MM.1S (cell line): ENCODE measurements around the gene IFNA8.

Source experiments
- DNase-seq: peaks from one replicate; pipeline ENCODE4 v3.0.0-alpha.2; 2015
- H2AFZ ChIP-seq: fragments of 300-600 bp; sonication (generic); 2 replicates; pipeline ENCODE4 v1.6.0; 2016; ENCODE audit warnings: antibody characterized with exemption, low read length
- H3F3A ChIP-seq: fragments of 300-600 bp; sonication (generic); 2 replicates; pipeline ENCODE4 v1.6.1; 2016; ENCODE audit warnings: mild to moderate bottlenecking, antibody characterized with exemption, low read length, moderate library complexity, mixed read lengths; ENCODE audit not compliant: insufficient read depth
- H3K27ac ChIP-seq: fragments of 300-600 bp; sonication (generic); 2 replicates; pipeline ENCODE4 v1.5.1; 2016; ENCODE audit warnings: mild to moderate bottlenecking, low read length
- H3K27me3 ChIP-seq: fragments of 300-600 bp; sonication (generic); replicated peaks from 2 replicates; pipeline ENCODE4 v1.6.0; 2016; ENCODE audit warnings: low read length; ENCODE audit not compliant: insufficient read depth
- H3K36me3 ChIP-seq: fragments of 300-600 bp; sonication (generic); replicated peaks from 2 replicates; pipeline ENCODE4 v1.6.1; 2016; ENCODE audit warnings: mild to moderate bottlenecking, low read length, mixed read lengths; ENCODE audit not compliant: insufficient read depth
- H3K4me1 ChIP-seq: fragments of 300-600 bp; sonication (generic); 2 replicates; pipeline ENCODE4 v1.6.1; 2016; ENCODE audit warnings: low read length, mixed read lengths
- H3K4me2 ChIP-seq: fragments of 300-600 bp; sonication (generic); 2 replicates; pipeline ENCODE4 v1.6.0; 2016; ENCODE audit warnings: low read depth, low read length
- H3K4me3 ChIP-seq: fragments of 300-600 bp; sonication (generic); 2 replicates; pipeline ENCODE4 v1.5.1; 2016; ENCODE audit warnings: low read length, mixed read lengths
- H3K79me2 ChIP-seq: fragments of 300-600 bp; sonication (generic); 2 replicates; pipeline ENCODE4 v1.6.1; 2016; ENCODE audit warnings: mixed run types, low read length, mixed read lengths
- H3K9ac ChIP-seq: fragments of 300-600 bp; sonication (generic); 2 replicates; pipeline ENCODE4 v1.6.1; 2016; ENCODE audit warnings: low read length, mixed read lengths
- H3K9me2 ChIP-seq: fragments of 300-600 bp; sonication (generic); replicated peaks from 2 replicates; pipeline ENCODE4 v1.6.1; 2016; ENCODE audit warnings: mild to moderate bottlenecking, low read length, mixed read lengths; ENCODE audit not compliant: insufficient read depth
- H3K9me3 ChIP-seq: fragments of 300-600 bp; sonication (generic); replicated peaks from 2 replicates; pipeline ENCODE4 v1.6.1; 2016; ENCODE audit warnings: mild to moderate bottlenecking, low read length, mixed read lengths; ENCODE audit not compliant: insufficient read depth
- H4K20me1 ChIP-seq: fragments of 300-600 bp; sonication (generic); 2 replicates; pipeline ENCODE4 v1.6.1; 2016; ENCODE audit warnings: mild to moderate bottlenecking, low read length, moderate library complexity, mixed read lengths; ENCODE audit not compliant: insufficient read depth
- EZH2 ChIP-seq: fragments of 300-600 bp; sonication (generic); optimal IDR thresholded peaks from 2 replicates; pipeline ENCODE3; 2017; ENCODE audit warnings: low read depth, mild to moderate bottlenecking, antibody characterized with exemption, low read length, mixed read lengths
- EZH2phosphoT487 ChIP-seq: fragments of 300-600 bp; sonication (generic); IDR thresholded peaks from 2 replicates; pipeline ENCODE4 v1.6.1; 2018; ENCODE audit warnings: antibody characterized with exemption, low read length
- TF ChIP-seq, protein P1 (sequence below): fragments of 300-600 bp; sonication (generic); IDR thresholded peaks from 2 replicates; pipeline ENCODE4 v1.5.1; 2016; ENCODE audit warnings: antibody characterized with exemption, low read length, mixed read lengths

IFNA8 gene

DNA sequence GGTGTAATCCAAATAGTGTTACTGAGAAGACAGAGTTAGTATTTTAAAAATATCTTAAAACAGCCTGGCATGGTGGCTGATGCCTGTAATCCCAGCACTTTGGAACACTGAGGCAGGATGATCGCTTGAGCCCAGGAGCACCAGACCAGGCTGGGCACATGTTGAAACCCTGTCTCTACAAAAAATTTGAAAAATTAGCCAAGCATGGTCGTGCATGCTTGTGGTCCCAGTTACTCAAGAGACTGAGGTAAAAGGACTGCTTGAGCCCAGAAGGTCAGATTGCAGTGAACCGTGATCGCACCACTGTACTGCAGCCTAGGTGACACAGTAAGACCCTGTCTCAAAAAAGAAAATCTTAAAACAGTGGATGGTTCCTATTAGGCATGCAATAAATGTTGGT lies 43.8 kb downstream of the IFNA8 start:
- Histone ChIP-seq H2AFZ (no peak overlapping the region), H3K4me2 (no peak overlapping the region), H3F3A (no peaks in the 10 kb centered on the region), H4K20me1 (no peaks in the 10 kb centered on the region), H3K4me1 (no peaks in the 10 kb centered on the region), H3K4me3 (no peak overlapping the region), H3K27ac (no peak overlapping the region), H3K9me3 (no peaks in the 10 kb centered on the region), H3K27me3 (no peaks in the 10 kb centered on the region), H3K79me2 (no peaks in the 10 kb centered on the region), H3K9me2 (no peaks in the 10 kb centered on the region), H3K36me3 (no peaks in the 10 kb centered on the region), H3K9ac (no peak overlapping the region)
- TF ChIP-seq EZH2phosphoT487 (no peak), EZH2 (no peak)
- TF ChIP-seq, protein P1, sequence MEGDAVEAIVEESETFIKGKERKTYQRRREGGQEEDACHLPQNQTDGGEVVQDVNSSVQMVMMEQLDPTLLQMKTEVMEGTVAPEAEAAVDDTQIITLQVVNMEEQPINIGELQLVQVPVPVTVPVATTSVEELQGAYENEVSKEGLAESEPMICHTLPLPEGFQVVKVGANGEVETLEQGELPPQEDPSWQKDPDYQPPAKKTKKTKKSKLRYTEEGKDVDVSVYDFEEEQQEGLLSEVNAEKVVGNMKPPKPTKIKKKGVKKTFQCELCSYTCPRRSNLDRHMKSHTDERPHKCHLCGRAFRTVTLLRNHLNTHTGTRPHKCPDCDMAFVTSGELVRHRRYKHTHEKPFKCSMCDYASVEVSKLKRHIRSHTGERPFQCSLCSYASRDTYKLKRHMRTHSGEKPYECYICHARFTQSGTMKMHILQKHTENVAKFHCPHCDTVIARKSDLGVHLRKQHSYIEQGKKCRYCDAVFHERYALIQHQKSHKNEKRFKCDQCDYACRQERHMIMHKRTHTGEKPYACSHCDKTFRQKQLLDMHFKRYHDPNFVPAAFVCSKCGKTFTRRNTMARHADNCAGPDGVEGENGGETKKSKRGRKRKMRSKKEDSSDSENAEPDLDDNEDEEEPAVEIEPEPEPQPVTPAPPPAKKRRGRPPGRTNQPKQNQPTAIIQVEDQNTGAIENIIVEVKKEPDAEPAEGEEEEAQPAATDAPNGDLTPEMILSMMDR: no peak
- DNase-seq: no peak

DNA sequence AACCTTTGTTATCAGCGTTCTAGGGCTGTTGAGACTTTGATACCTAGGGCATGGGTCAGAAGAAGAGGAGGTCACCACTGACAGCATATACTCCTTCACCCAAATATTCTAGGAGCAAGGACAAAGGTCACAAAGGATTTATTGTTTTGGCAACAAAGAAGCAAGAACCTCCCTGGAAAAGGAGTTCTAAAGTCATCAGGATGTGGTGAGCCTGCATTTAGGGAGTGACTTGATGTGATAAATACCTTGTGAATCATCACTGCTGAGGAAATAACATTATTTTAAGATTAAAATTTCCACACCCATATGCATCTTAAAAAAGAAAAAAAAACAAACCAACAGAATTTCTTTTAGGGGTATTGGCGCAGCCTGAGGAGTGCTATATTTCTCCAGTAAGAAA lies 45.2 kb downstream of the IFNA8 start:
- H2AFZ ChIP-seq: no peak overlapping the region
- H3K4me2 ChIP-seq: no peak overlapping the region
- DNase-seq: no peak
- no peaks in the 10 kb centered on the region for H3K9me2 ChIP-seq
- no peak overlapping the region for H3K4me3 ChIP-seq
- no peak overlapping the region for H3K27ac ChIP-seq
- H3K79me2 ChIP-seq: no peaks in the 10 kb centered on the region
- H3K9ac ChIP-seq: no peak overlapping the region
- no peaks in the 10 kb centered on the region for H3K4me1 ChIP-seq
- H3K27me3 ChIP-seq: no peaks in the 10 kb centered on the region
- H3K36me3 ChIP-seq: no peaks in the 10 kb centered on the region
- TF ChIP-seq EZH2 (no peak), EZH2phosphoT487 (no peak)
- TF ChIP-seq, protein P1: no peak
- no peaks in the 10 kb centered on the region for H4K20me1 ChIP-seq
- H3K9me3 ChIP-seq: no peaks in the 10 kb centered on the region
- H3F3A ChIP-seq: no peaks in the 10 kb centered on the region

- Histone ChIP-seq H3K4me3 (no peak overlapping the region), H3K9ac (no peak overlapping the region), H3K9me2 (no peaks in the 10 kb centered on the region), H3K79me2 (no peaks in the 10 kb centered on the region), H3K27ac (no peak overlapping the region), H3F3A (no peaks in the 10 kb centered on the region), H3K36me3 (no peaks in the 10 kb centered on the region), H3K9me3 (no peaks in the 10 kb centered on the region), H3K27me3 (no peaks in the 10 kb centered on the region), H3K4me1 (no peaks in the 10 kb centered on the region), H3K4me2 (no peak overlapping the region), H4K20me1 (no peaks in the 10 kb centered on the region), H2AFZ (no peak overlapping the region)
- DNase-seq: peak; percentile 15
- TF ChIP-seq EZH2phosphoT487 (no peak), EZH2 (no peak)
- TF ChIP-seq, protein P1: peak; percentile 59
These were observed 46.4 kb downstream of the IFNA8 start for GRCh38 chr9:21455320-21455719.
